VCaP (cell line): ENCODE data around the gene SETD7.

ENCODE experiments used
- H3K27ac ChIP-seq: fragments of 450-650 bp; 2 replicates; pipeline ENCODE4 v1.5.1; 2017
- CTCF ChIP-seq: fragments of 450-650 bp; conservative IDR thresholded peaks from 2 replicates; pipeline ENCODE4 v1.5.1; 2017; ENCODE audit warnings: mild to moderate bottlenecking, moderate library complexity

Gene SETD7

GRCh38 chr4:139559687-139560086, 3.7 kb upstream of the SETD7 start:
- H3K27ac ChIP-seq, result no peak overlapping the region

GRCh38 chr4:139559089-139559479, 3.1 kb upstream of the SETD7 start:
- peak overlapping the region; percentile 97; the same call in 1 of the 2 replicates for H3K27ac ChIP-seq
- no peak for TF ChIP-seq CTCF

More at GRCh38 chr4:139559687-139560086, 3.7 kb upstream of the SETD7 start:
- TF ChIP-seq CTCF, result no peak

- H3K27ac ChIP-seq, result peak overlapping the region; percentile 97
- no peak for TF ChIP-seq CTCF
Observed at GRCh38 chr4:139558235-139559088, 2.4 kb upstream of the SETD7 start.

- no peak for TF ChIP-seq CTCF
- H3K27ac ChIP-seq, result peak overlapping the region; percentile 97
Observed at GRCh38 chr4:139557556-139558110, 1.6 kb upstream of the SETD7 start.

GRCh38 chr4:139556724-139557555, 921 bp upstream of the SETD7 start:
- peak; percentile 16; the same call in 1 of the 2 replicates for TF ChIP-seq CTCF
- H3K27ac ChIP-seq, result peak overlapping the region; percentile 97

- no peak for TF ChIP-seq CTCF
- H3K27ac ChIP-seq, result peak overlapping the region; percentile 97
Observed at GRCh38 chr4:139555705-139556070, 331 bp downstream of the SETD7 start.
